HG02973 (cell line): ENCODE measurements around the gene EFNA4.

ENCODE experiments used
- ATAC-seq: cut with Tn5 transposase; IDR thresholded peaks from one replicate; pipeline ENCODE4 v1.9.1; 2021; ENCODE audit warnings: moderate library complexity; ENCODE audit not compliant: unreplicated experiment

Gene EFNA4

GRCh38 chr1:155051342-155051776 is 12.2 kb upstream of the EFNA4 start:
- peak; percentile 13 for ATAC-seq

- no peak for ATAC-seq
These were observed 11.7 kb upstream of the EFNA4 start for GRCh38 chr1:155051777-155052398.

- no peak for ATAC-seq
These were observed 10.8 kb upstream of the EFNA4 start for GRCh38 chr1:155052439-155053395.

- no peak for ATAC-seq
These were observed 9.9 kb upstream of the EFNA4 start for GRCh38 chr1:155053531-155054105.

DNA sequence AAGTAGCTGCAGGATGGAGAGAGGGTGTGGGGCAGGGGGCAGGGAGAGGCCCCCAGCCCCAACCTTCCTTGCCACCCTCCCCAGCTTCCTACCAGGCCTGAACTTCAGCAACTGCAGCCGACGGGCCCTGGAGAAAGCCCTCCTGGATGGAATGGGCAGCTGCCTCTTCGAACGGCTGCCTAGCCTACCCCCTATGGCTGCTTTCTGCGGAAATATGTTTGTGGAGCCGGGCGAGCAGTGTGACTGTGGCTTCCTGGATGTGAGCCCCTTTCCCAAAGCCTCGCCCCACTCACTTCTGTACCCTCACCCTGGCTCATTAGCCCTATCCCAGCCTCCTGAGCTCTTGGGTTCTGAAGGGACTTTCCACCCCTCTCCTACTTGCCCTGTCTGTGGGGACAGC is 6.4 kb upstream of the EFNA4 start:
- no peak for ATAC-seq

GRCh38 chr1:155057788-155058211 is 5.7 kb upstream of the EFNA4 start:
- ATAC-seq: no peak

DNA sequence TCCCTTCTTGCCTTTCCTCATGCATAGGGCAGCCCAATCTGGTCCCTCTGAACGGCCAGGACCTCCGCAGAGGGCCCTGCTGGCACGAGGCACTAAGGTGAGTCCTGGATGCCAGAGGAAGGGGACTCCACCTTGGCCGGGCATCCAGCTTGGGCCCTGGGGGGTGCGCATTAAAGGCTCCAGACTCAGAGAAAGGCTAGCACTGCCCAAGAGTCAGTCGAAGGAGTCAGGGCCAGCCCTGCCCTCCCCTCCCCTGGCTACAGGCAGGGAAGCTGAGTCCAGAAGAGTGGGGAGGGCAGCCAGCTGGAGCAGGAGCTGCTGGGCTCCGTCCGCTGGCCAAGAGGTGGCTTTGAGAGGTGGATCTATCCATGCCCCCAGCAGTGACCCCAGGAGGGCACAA is 2.8 kb upstream of the EFNA4 start:
- ATAC-seq: no peak

- ATAC-seq: no peak
These were observed 2.0 kb upstream of the EFNA4 start for GRCh38 chr1:155061381-155062150.

DNA sequence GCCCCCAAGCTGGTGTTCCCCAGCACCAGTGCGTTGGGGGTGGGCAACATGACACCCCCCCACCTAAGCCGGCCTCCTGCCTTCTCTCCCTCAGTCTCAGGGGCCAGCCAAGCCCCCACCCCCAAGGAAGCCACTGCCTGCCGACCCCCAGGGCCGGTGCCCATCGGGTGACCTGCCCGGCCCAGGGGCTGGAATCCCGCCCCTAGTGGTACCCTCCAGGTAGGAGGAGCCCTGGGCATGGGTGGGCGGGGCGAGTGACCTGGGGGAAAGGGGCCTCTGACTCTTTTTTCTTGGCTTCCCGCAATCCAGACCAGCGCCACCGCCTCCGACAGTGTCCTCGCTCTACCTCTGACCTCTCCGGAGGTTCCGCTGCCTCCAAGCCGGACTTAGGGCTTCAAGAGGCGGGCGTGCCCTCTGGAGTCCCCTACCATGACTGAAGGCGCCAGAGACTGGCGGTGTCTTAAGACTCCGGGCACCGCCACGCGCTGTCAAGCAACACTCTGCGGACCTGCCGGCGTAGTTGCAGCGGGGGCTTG is 1.3 kb upstream of the EFNA4 start:
- ATAC-seq: no peak

DNA sequence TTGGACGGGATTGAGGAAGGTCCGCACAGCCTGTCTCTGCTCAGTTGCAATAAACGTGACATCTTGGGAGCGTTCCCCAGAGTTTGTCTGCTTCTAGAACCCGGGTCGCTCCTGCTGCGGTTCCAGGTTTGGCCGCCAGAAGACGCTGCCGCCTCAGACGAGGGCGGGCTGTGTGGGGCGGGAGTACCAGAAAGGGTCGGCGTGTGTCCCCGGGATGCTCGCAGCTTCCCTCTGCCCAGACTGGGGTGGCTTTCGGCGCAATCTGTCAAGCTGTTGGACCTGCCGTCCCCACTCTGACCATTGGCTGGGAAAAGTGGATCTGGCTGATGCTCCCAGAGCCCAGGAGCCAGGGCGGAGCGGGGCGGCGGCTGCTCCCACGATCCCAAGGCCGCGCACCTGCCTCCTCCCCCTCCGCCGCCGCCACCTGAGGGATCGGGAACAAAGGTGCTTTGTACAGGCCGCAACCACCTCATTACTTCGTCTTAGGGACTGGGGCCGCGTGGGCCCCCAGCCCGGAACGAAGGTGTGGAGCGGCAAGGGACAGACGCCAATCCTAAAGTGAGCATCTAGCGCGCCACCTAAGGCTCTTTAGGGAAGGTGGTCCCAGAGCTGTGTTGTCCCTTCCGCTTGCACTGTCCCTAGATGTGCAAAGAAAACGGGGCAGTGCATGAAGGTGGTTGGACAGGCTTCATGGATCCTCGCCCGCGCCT is 683 bp upstream of the EFNA4 start:
- ATAC-seq: no peak

- no peak for ATAC-seq
These were observed 731 bp downstream of the EFNA4 start for GRCh38 chr1:155064111-155064831.

GRCh38 chr1:155064832-155065429 is 1.4 kb downstream of the EFNA4 start:
- no peak for ATAC-seq

- ATAC-seq: no peak
These were observed 3.2 kb downstream of the EFNA4 start for GRCh38 chr1:155066777-155067176.

- no peak for ATAC-seq
These were observed 5.1 kb downstream of the EFNA4 start for GRCh38 chr1:155068599-155068998.

DNA sequence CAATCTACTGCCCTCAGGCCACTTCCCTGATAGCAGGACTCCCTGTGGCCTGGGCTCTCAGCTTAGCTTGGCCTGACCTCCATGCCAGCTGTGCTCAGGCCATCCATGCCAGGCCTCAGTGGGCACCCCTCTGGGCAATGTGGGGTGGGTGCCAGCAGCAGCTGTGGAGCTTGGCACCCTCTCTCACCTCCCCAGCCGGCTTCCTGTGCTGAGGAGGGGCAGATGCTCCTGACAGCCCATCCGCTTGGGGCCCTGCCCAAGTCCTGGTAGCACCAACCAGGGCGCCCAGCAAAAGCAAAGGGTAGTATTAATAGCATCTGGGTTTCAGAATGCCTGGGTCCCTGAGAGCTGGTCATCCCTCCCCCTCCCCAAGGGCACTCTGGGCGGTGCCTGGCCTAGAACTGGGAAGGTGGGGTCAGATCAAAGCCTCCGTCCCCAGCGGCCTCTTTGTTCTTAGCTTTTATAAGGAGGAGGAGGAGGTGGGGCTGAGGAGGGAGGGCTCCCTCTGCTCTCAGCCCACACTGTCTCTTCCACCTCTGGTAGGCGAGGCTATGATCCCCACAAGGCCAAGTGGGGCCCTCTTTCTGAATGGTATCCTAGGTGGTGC is 6.1 kb downstream of the EFNA4 start:
- ATAC-seq: no peak

GRCh38 chr1:155070158-155070621 is 6.7 kb downstream of the EFNA4 start:
- ATAC-seq: no peak

DNA sequence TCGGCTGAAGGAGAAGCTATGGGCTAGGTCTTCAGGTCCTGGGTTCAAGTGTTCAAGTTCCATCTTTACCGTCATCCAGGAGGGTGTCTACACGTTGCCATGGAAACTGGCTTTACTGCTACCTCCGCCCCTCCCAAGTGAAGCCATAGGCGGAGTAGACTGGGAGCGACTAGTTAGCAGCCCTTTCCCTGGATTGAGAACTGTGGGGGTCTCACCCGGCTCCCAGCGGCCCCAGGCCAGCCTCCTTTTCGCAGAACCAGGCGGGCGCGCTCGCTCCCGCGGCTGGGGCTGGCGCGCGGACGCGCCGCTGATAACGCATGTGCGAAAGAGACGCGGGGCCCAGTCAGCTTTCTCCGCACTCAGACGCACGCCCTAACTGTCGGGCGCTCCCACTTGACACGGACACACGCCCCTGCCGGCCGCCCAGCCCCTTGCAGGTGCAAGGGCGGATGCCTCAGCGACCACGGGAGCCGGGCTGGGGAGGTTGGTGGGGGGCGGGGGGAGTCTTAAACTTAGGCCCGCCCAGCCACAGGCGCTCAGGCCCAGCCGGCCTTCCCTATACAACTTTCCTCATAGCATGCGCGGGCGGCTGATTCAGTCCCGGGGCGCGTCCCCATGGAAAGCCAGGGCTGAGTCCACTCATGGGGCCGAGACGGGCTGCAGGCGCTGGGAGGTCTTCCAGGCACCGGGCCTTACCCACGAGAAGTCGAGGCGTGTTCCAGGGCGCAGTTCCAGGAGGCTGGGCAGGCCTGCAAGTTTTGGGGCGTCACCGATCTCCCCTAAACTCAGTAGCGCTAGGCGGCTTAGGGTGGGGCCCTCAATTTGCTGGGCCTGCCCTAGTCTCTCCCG is 7.4 kb downstream of the EFNA4 start:
- ATAC-seq: peak; percentile 56

DNA sequence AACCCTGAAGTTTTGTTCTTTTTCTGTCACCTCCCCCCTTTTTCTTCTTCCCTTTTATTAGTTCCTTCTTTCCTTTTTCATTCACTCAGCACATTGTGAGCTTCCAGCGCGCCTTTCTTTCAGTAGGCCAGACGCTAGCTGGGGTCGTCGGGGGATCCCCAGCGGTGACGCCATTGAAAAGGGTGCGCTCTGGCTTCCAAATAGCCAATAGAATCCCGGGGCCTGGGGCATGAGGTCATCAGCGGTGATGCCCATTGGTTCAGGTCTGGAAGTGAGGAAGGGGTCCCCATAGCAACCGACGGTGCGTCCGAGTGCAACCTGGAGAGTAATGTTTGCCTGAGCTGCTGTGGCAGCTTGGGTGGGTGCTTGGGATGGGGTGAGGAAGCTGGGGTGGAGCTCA is 8.2 kb downstream of the EFNA4 start:
- ATAC-seq: no peak
